Measurements from ENCODE around the gene KCTD14. TPM values are rescaled to one million over a fixed set of nuclear protein-coding genes. Genes with fewer than 3 reads are reported as not detected.

The KCTD14 gene
- total RNA-seq, 2 experiments from 2014 or later: not detected

- H3K9me2 ChIP-seq (ENCODE audit: insufficient read depth, low read length): no peaks in the 10 kb centered on the region
- no peaks in the 10 kb centered on the region for H3K9me3 ChIP-seq (ENCODE audit: low read length)
- no peak overlapping the region for H3K4me3 ChIP-seq (ENCODE audit: low read depth, low read length, poor library complexity, severe bottlenecking)
- intact Hi-C loops (cut with micrococcal nuclease; ENCODE audit: unreplicated experiment): no loop called here
- POLR2A ChIA-PET: interaction anchor here (0.8 to 1.0 kb wide), 2 partner anchors 15 to 18 kb away, joined by 4 read pairs; no protein-coding TSS in a partner anchor
- TF ChIP-seq EZH2phosphoT487 (IDR thresholded peaks at IDR 0.05; ENCODE audit: borderline replicate concordance, low read depth, low read length) (no peak), CTCF (conservative IDR thresholded peaks at IDR 0.05; ENCODE audit: low read length) (no peak)
- CTCF ChIA-PET (ENCODE audit: unreplicated experiment): no interaction called here
- no peak overlapping the region for H3K27ac ChIP-seq (ENCODE audit: low read depth, low read length, poor library complexity, severe bottlenecking)
- no peaks in the 10 kb centered on the region for H4K20me1 ChIP-seq (ENCODE audit: insufficient read depth, low read length)
- no peaks in the 10 kb centered on the region for H3K36me3 ChIP-seq (ENCODE audit: insufficient read depth, low read length)
- no peaks in the 10 kb centered on the region for H3K4me1 ChIP-seq (ENCODE audit: insufficient read depth, low read length, poor library complexity, severe bottlenecking)
- no peak for DNase-seq (ENCODE audit: low spot score)
- H2AFZ ChIP-seq (ENCODE audit: low read length): no peak overlapping the region
- H3K79me2 ChIP-seq (ENCODE audit: insufficient read depth, low read depth, low read length): no peaks in the 10 kb centered on the region
- H3K4me2 ChIP-seq (ENCODE audit: low read length): no peak overlapping the region
- BruUV-seq (replicated peaks): no TSS peak
Measured at GRCh38 chr11:78038697-78039313, 15.7 kb upstream of the KCTD14 start.

GRCh38 chr11:78037825-78038620, 14.9 kb upstream of the KCTD14 start:
- Histone ChIP-seq H3K27ac (ENCODE audit: low read depth, low read length, poor library complexity, severe bottlenecking) (no peak overlapping the region), H3K4me3 (ENCODE audit: low read depth, low read length, poor library complexity, severe bottlenecking) (no peak overlapping the region), H3K4me1 (ENCODE audit: insufficient read depth, low read length, poor library complexity, severe bottlenecking) (no peaks in the 10 kb centered on the region), H3K9me3 (ENCODE audit: low read length) (no peaks in the 10 kb centered on the region), H3K4me2 (ENCODE audit: low read length) (no peak overlapping the region), H3K79me2 (ENCODE audit: insufficient read depth, low read depth, low read length) (no peaks in the 10 kb centered on the region), H3K9me2 (ENCODE audit: insufficient read depth, low read length) (no peaks in the 10 kb centered on the region), H4K20me1 (ENCODE audit: insufficient read depth, low read length) (no peaks in the 10 kb centered on the region), H3K36me3 (ENCODE audit: insufficient read depth, low read length) (no peaks in the 10 kb centered on the region), H2AFZ (ENCODE audit: low read length) (no peak overlapping the region)
- DNase-seq (ENCODE audit: low spot score): no peak
- intact Hi-C loops (cut with micrococcal nuclease; ENCODE audit: unreplicated experiment): no loop called here
- no TSS peak for BruUV-seq (replicated peaks)
- TF ChIP-seq EZH2phosphoT487 (IDR thresholded peaks at IDR 0.05; ENCODE audit: borderline replicate concordance, low read depth, low read length) (no peak), CTCF (conservative IDR thresholded peaks at IDR 0.05; ENCODE audit: low read length) (no peak)
- POLR2A ChIA-PET: interaction anchor here (0.9 kb wide), 1 partner anchor 41 kb away, joined by 3 read pairs; no protein-coding TSS in a partner anchor
- CTCF ChIA-PET (ENCODE audit: unreplicated experiment): no interaction called here

GRCh38 chr11:78037056-78037455, 14.0 kb upstream of the KCTD14 start:
- intact Hi-C loops (cut with micrococcal nuclease; ENCODE audit: unreplicated experiment): no loop called here
- Histone ChIP-seq H3K27ac (ENCODE audit: low read depth, low read length, poor library complexity, severe bottlenecking) (no peak overlapping the region), H3K79me2 (ENCODE audit: insufficient read depth, low read depth, low read length) (no peaks in the 10 kb centered on the region), H3K4me3 (ENCODE audit: low read depth, low read length, poor library complexity, severe bottlenecking) (no peak overlapping the region), H4K20me1 (ENCODE audit: insufficient read depth, low read length) (no peaks in the 10 kb centered on the region), H3K9me3 (ENCODE audit: low read length) (no peaks in the 10 kb centered on the region), H3K36me3 (ENCODE audit: insufficient read depth, low read length) (no peaks in the 10 kb centered on the region), H3K4me1 (ENCODE audit: insufficient read depth, low read length, poor library complexity, severe bottlenecking) (no peaks in the 10 kb centered on the region), H2AFZ (ENCODE audit: low read length) (no peak overlapping the region), H3K9me2 (ENCODE audit: insufficient read depth, low read length) (no peaks in the 10 kb centered on the region), H3K4me2 (ENCODE audit: low read length) (no peak overlapping the region)
- DNase-seq (ENCODE audit: low spot score): no peak
- CTCF ChIA-PET (ENCODE audit: unreplicated experiment): no interaction called here
- POLR2A ChIA-PET: interaction anchor here (0.9 kb wide), 1 partner anchor 40 kb away, joined by 3 read pairs; no protein-coding TSS in a partner anchor
- BruUV-seq (replicated peaks): no TSS peak
- TF ChIP-seq CTCF (conservative IDR thresholded peaks at IDR 0.05; ENCODE audit: low read length) (no peak), EZH2phosphoT487 (IDR thresholded peaks at IDR 0.05; ENCODE audit: borderline replicate concordance, low read depth, low read length) (no peak)

Data from OCI-LY7 (cell line).